ENCODE results near the gene MRPL43. TPM values are rescaled to one million over a fixed set of nuclear protein-coding genes. Genes with fewer than 3 reads are reported as not detected.
A peak's percentile ranks its signal among the peaks of the same experiment; 100 is the strongest.
"Not testable (repeated sequence)": the region's sequence is repeated elsewhere in the genome, so short reads cannot be mapped to it uniquely, and the experiment has no call there.

The MRPL43 gene
- total and polyA plus RNA-seq, 12 donors: 58.4 to 214 (median 129) TPM

DNA sequence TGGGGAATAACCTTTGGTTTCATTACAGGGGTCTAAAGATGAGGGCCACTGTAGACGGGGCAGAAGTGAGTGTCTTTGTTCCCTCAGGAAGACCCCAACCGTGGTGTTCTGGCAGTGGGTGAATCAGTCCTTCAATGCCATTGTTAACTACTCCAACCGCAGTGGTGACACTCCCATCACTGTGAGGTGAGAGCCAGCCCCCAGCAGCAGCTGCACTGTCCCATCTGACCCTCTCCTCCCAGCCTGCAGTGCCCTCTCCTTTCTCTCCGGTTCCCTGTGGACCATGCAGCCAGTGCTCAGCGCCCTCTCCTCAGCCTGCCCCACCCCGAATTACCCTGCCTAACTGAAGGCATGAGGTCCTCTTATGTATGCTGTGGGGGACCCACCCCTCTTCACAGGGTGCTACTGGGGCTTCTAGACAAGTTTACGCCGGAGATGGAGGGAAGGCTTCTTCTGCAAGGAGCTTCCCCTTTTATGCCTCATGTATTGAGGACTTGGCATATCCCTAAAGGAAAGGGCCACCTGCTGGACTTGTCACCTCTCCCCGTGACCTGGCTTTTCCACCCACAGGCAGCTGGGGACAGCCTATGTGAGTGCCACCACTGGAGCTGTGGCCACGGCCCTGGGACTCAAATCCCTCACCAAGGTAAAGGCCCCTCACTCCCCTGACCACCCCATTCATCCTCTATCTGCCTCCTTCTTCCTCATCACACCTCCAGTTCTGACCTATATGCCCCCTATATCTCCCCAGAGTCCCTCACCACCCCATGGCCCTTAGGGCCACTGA lies 48.8 kb upstream of the MRPL43 start:
- intact Hi-C loops (cut with DNase I): no loop called here
- H3K4me3 ChIP-seq: no peak overlapping the region
- no peak for TF ChIP-seq POLR2A (IDR thresholded peaks at IDR 0.05)
- TF ChIP-seq, protein P1, sequence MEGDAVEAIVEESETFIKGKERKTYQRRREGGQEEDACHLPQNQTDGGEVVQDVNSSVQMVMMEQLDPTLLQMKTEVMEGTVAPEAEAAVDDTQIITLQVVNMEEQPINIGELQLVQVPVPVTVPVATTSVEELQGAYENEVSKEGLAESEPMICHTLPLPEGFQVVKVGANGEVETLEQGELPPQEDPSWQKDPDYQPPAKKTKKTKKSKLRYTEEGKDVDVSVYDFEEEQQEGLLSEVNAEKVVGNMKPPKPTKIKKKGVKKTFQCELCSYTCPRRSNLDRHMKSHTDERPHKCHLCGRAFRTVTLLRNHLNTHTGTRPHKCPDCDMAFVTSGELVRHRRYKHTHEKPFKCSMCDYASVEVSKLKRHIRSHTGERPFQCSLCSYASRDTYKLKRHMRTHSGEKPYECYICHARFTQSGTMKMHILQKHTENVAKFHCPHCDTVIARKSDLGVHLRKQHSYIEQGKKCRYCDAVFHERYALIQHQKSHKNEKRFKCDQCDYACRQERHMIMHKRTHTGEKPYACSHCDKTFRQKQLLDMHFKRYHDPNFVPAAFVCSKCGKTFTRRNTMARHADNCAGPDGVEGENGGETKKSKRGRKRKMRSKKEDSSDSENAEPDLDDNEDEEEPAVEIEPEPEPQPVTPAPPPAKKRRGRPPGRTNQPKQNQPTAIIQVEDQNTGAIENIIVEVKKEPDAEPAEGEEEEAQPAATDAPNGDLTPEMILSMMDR (IDR thresholded peaks at IDR 0.05): no peak
- 85 to 88% (median 88%) methylated on average over 10 of the region's 10 CpGs for WGBS, 4 donors
- no peaks in the 10 kb centered on the region for H3K27me3 ChIP-seq
- H3K9me3 ChIP-seq (replicated peaks in 1 of 3): no peaks in the 10 kb centered on the region
- peaks cover 10 to 18% of the 10 kb centered on the region in 2 donors for H3K4me1 ChIP-seq (replicated peaks in 1 of 2)
- H3K36me3 ChIP-seq (replicated peaks in 1 of 2): peaks cover 0 to 56% of the 10 kb centered on the region in 2 donors
- DNase-seq: no peak
- no peak overlapping the region for H3K27ac ChIP-seq

DNA sequence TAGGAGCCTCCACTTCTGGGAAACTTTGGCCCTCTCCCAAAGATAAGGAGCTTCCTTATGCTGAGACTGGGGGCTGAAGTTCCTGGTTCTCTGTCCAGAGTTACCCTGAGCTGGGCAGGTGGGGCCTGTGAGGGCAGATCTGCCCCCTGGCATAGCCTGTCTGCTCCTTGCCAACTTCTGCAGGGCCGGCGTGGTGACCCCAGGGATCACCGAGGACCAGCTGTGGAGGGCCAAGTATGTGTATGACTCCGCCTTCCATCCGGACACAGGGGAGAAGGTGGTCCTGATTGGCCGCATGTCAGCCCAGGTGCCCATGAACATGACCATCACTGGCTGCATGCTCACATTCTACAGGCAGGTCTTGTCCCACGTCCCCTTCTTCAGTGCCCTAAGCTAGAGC lies 48.0 kb upstream of the MRPL43 start:
- Histone ChIP-seq H3K27ac (no peak overlapping the region), H3K4me1 (replicated peaks in 1 of 2) (peaks cover 14 to 25% of the 10 kb centered on the region in 2 donors), H3K9me3 (replicated peaks in 1 of 3) (no peaks in the 10 kb centered on the region), H3K4me3 (no peak overlapping the region), H3K27me3 (no peaks in the 10 kb centered on the region), H3K36me3 (replicated peaks in 1 of 2) (peaks cover 0 to 56% of the 10 kb centered on the region in 2 donors)
- intact Hi-C loops (cut with DNase I): no loop called here
- TF ChIP-seq, protein P1 (IDR thresholded peaks at IDR 0.05): no peak
- no peak for TF ChIP-seq POLR2A (IDR thresholded peaks at IDR 0.05)
- WGBS, 4 donors: 86 to 94% (median 91%) methylated on average over 3 to 7 of the region's 7 CpGs
- no peak for DNase-seq

DNA sequence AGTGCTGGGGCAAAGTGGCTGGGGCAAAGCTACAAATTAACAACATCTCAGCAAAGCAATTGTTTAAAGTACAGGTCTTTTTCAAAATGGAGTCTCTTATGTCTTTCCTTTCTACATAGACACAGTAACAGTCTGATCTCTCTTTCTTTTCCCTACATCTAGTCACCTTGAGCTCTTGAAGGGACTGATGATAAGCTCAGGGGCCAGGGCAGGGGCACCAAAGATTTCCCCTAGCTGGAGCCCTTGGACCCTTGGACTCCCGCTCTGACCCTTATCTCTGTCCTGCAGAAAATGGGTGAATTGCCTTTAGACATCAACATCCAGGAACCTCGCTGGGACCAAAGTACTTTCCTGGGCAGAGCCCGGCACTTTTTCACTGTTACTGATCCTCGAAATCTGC lies 47.1 kb upstream of the MRPL43 start:
- H3K27ac ChIP-seq; DNase-seq; H3K27me3 ChIP-seq; intact Hi-C loops (cut with DNase I); H3K4me3 ChIP-seq; H3K9me3 ChIP-seq (replicated peaks in 1 of 3): not testable (repeated sequence)
- H3K4me1 ChIP-seq (replicated peaks in 1 of 2): peaks cover 14 to 26% of the 10 kb centered on the region in 2 donors
- 91 to 98% (median 96%) methylated on average over 4 of the region's 4 CpGs for WGBS, 4 donors
- H3K36me3 ChIP-seq (replicated peaks in 1 of 2): peaks cover 0 to 49% of the 10 kb centered on the region in 2 donors

DNA sequence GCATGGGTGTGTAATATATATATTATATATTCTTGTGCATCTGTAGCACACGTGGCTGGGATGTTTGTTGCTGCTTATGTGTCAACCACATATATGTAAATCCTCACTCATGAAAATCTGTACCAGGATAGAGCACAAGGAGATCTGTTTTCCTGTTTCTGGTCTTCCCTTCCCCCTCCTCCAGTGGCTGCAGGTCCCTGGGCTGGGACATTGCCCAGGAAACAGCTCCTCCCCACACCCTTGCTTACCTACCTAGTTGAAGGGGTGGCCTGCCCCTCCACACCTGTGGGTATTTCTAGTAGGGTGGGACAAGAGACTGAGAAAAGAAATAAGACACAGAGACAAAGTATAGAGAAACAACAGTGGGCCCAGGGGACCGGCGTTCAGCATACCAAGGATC lies 46.0 kb upstream of the MRPL43 start:
- Histone ChIP-seq H3K27me3 (no peaks in the 10 kb centered on the region), H3K4me1 (replicated peaks in 1 of 2) (peaks cover 14 to 26% of the 10 kb centered on the region in 2 donors), H3K27ac (peak overlapping the region in 4 of 5 donors; percentile 86 to 98 (median 94)), H3K36me3 (replicated peaks in 1 of 2) (peaks cover 0 to 38% of the 10 kb centered on the region in 2 donors), H3K4me3 (peak overlapping the region in 1 of 4 donors; percentile 69), H3K9me3 (replicated peaks in 1 of 3) (no peaks in the 10 kb centered on the region)
- 68 to 73% (median 73%) methylated on average over 3 of the region's 3 CpGs for WGBS, 4 donors
- no peak for DNase-seq
- intact Hi-C loops (cut with DNase I): no loop called here
- TF ChIP-seq POLR2A (IDR thresholded peaks at IDR 0.05): no peak
- TF ChIP-seq, protein P1 (IDR thresholded peaks at IDR 0.05): no peak

All from adrenal gland (tissue), 12 donors.